Hematopoietic multipotent progenitor cell (in vitro differentiated cells): ENCODE measurements around the gene CELF4. TPM values are rescaled to one million over a fixed set of nuclear protein-coding genes. Genes with fewer than 3 reads are reported as not detected.

Source experiments
- DNase-seq, 3 donors: peaks; one replicate each; pipeline ENCODE4 v3.0.0-alpha.2; 2011 to 2015; ENCODE audit warnings: low read depth in 2 of 3, low spot score in 2 of 3
- total RNA-seq: library from RNA; depleted of rRNA; stranded (reverse); fragments of >200 nt; gene quantifications from one replicate; pipeline ENCODE4 v1.2.3, GENCODE V29; 2012

Gene CELF4
- total RNA-seq, 1 donor: not detected

DNA sequence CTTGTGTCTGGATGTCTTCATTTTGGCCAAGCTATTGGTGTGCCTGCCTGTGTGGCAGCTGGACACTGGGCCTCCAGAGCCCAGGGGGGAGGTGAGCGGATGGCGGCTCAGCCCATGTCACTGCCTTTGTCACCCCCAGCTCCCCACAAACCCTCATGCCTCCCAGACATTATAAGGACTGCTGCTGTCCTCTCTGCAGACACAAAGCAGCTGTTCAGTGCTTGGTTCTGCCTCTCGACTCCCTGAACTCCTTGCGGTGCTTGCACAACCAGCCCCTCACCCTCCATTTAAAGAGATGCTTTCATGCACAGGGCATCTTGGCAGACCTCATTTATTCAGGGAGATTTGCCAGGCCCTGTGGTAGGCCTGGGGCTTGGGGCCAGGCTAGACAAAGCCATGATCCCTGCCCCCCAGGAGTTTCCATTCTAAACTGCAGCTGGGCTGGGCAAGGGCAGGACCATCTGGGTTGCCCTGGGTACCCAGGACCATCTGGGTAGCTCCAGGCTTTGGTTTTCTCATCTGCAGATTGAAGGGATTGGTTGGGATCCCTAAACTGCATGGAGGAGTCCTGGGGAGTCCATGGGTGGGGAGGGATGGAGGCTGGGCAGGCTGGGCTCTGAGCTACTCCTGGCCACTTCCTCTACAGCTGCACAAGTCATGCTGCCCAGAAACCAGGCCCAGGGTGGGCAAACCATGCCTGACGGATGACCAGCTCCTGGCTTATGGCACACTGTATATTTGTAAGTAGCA is 168.5 kb downstream of the CELF4 start:
- no peak for DNase-seq

DNA sequence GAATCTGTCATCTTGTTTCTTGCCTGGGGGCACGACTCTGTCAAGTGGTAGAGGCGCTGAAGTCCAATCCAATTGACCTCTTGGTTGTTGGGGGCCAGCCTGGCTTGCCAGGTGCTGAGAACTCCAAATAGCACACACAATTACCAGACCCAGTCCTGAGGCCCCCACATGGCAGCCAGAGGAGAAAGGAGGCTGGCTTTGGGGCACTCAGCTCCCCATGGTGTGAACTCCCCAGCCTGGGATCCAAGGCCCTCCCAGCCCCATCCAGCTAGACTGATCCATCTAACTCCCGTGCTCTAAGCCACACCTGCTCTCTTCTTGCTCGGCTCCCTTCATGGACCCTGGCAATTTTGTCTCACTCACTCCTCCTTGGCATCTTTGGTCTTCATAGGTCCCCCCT is 170.0 kb downstream of the CELF4 start:
- DNase-seq: no peak

DNA sequence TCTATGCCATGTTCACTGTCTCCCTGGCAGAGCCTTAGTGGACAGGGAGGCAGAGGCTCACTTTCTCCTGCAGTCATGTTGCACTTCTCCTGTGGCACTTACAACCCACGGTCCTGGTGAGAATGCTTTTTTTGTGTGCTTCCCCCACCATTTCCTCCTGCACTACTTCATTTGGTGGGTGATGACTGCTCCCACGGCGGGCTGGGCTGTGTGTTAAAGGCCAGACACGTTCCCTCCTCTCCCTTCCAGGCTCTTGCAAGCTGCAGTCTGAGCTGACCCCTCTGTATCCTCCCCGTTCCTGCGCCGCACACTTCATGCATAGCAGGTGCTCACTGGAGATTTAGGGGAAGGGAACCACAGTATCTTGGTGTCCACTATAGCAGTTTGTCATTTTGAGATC is 170.5 kb downstream of the CELF4 start:
- no peak for DNase-seq

DNA sequence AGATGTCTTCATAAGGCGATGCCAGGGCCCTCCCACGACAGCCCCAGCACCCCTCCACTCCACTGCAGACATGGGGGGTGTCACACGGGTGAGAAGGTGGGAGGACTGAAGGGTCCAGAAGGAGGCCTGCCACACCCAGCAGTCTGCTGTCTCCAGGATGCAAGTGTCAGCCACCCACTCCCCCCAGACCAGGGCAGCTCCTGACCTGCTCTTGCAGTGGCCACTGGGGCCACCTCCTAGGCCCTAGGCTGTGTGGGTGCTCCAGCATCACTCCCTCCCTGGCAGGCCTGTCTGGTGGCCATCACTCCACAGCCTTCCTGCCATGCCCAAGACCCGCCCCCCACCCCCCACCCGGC is 171.0 kb downstream of the CELF4 start:
- no peak for DNase-seq

DNA sequence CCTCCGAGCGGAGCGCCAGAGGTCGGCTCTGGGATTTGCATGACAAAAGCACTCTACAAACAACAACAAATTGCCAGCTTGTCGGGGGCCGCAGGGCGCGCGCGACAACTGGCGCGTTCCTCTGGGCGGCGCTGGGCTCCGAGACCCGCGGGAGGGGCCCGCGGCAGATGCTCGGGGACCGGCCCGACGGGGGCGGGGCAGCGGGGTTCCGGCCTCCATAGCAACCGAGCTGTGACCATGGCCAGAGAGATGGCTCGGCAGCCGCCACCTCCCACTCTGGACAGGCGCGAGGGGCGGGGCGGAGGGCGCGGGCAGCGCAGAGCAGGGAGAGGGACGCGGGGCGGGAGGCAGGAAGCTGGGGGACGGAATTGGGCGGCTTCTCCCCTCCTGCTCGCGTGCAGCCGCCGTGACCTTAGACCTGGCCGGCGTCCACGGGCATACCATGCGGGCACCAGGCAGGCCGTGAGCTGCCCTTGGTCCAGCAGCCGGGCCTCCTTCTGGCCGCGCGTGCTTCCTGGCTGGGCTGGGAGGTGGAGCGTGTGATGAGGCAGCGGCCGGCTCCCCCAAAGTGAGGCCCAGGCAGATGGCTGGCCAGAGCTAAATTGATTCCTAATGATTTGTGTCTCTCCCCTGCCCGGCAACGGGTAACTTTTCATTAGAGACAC is 171.5 kb downstream of the CELF4 start:
- peak in 2 of 3 donors; percentile 16 to 18 for DNase-seq

DNA sequence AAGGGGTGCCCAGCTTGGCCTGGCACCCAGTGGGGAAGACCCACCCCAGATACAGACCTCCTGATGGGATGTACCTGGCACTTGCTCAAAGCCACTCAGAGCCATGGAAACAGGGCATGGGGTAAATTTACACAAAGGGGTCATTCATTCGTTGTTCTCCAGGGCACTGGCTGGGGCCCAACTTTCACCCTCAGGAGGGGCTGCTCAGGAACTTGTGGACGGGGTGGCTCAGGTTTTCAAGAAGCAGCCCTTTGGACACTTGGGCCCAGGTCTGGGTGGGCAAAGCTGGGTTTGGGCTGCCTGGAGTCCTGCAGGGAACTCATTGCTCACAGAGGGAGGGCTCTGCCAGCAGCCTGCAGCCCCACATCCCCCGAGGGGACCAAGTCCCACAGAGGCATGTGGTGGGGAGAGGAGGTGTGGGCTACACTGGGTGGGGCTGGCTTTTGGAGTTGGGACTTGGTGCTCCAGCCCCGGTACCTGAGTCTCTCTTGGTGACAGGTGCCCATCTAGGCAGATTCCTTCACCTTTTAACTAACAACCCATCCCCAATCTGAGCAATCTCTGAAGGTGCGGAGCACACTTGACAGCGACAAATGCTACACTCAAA is 172.3 kb downstream of the CELF4 start:
- DNase-seq: no peak

DNA sequence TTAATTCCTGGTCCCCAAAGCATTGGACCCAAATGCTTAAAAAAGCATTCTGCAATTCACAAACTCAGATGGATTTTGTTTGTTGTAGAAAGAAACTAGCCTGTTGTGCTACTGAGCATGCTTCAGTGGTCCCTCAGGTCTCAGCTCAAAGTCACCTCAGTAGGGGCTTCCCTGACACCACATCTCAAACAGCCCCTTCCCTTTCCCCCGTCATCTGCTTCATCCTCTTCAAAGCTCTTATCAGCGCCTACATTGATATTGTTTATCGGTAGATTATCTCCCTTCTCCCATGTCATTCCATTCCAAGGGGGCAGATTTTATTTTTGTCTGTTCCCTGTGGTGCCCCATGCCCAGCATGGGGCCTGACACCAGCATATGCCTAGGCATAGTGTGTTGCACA is 172.9 kb downstream of the CELF4 start:
- no peak for DNase-seq

DNA sequence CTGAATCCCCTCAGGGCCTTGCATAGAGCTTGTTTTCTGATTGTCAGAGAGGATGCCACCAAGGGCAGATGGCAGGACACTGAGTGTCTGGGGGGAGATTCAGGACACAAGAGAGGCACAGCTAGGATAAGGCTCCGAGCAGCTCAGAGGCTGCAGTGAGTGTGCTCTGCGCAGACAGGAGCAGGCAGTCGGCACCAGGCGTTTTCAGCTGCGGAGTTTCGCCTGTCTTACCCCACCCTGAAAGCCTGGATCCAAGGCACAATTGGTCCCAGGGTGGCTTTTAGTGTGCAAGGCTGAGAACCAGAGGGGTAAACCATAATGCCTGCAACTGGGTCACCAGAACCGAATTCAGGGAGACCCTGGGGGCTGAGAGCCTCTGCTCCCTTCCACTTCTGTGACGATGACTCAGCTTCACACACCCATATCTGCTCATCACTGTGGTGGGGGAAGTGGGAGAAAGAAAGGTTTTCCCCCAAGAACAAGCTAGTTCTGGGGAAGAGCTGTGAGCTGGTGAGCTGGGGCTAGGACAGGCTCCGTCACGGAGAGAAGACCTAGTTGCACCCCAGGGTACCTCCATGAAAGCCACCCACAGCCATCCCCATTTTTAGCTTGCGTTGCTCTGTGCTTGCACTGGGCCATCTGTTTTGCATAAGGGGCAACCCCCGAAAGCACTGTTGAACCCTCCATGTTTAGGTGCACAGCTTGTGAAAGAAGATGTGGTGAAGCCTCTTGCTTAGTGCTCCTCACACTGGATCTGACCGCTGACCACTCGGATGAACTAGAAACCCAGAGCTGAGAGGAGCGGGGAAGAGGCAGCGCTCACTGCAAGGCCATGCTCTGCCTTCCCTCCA is 173.7 kb downstream of the CELF4 start:
- DNase-seq: no peak

DNA sequence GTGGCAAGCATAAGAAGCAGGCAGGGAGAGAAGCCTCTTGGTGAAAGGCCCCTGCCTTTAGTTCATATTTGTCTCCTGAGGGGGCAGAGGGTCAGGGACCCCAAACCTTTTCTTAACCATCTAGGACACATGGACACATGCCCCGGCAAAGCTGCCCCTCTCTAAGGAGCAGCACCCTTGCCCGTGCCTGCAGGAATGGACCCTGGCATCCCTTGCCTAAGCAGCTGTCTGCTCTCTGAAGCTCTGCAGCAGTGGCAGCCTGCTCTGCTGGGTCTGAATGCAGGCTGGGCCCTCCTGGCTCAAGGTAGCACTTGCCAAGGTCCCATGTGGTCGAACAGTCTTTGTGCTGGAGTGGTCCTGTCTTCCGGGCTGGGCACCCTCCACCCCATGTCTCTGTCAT is 174.4 kb downstream of the CELF4 start:
- no peak for DNase-seq

DNA sequence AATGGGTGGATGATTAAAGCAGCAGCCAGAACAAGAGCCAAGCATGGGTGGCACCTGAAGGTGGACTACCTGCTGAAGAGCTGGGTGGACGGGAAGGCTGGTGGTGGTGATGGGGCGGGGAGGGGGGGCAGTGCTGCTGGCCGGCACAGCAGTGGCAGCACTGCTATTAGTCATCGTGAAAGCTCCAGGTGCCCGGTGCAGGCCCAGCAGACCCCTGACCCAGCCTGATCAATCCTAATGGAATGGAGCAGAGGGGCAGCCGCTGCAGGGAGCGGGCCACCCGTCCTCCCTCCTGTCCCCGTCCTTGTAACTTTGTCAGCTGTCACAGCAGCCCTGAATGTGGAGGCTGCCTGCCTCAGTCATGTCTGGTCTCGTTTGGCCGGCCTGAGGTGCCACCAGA is 174.9 kb downstream of the CELF4 start:
- no peak for DNase-seq

DNA sequence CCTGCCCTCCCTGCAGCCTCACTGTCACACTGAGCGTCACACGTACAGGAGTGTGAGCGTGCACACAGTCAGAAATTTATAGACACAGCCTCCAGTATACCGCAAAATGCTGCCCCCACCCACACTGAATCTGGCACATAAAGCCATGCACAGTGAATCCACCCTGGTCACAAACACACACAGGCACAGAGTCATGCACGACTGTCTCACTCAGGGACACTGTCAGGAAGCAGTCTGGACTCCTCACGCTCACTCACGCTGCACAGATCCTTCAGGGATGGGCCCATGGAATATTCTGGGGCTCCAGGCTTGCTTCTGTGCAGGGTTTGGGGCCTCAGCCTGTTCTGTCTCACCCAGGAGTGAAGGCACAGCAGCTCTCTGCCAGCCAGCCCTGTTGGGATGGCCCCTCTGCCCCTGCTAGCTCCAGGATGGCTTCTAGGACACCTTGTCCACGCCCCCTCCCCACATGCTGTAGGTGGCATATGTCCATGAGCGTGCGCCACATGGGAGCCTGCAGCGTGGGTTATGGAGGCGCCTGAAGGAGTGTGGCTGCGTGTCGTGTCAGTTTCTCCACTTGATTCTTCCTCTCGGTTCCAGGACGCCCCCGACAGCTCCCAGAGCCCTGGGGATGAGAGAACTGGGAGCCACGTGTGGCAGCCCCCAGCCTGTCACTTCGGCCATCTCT is 175.8 kb downstream of the CELF4 start:
- DNase-seq: no peak

DNA sequence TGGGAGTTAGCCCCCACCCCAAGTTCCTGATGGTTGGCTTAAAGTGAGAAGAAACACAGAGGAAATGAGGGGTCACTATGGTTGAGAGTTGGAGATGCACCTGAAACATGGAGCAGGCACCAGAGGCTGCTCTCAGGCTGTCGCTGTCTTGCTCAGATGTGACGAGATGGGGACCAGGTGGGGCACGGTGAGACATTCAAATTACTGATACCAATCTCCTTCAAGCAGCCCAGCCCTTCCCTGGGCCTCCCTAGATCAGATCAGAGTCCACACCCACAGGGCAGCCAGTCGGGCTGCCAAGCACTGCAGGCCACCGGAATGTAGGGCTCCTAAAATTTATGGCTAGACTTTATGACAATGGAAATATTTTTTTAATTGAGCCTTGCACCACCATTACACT is 176.6 kb downstream of the CELF4 start:
- DNase-seq: no peak

DNA sequence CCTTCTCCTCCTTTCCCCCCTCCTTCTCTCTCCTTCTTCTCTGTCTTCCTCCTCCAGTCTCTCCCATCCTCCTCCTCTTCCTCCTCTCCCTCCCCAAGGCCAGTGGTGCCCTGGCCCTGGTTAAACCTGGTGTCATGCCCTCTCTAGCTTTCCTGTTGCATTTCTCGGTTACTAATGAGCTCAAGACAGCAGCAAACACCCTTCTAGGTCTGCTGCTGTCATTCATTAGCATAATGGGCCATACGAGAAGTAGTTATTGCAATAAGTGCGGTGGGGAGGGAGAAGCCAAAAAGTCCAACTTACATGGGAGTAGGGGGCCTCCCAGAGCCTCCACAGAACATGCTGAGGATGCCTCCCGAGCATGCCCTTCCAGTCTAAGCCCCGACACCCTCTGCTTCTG is 177.2 kb downstream of the CELF4 start:
- no peak for DNase-seq

DNA sequence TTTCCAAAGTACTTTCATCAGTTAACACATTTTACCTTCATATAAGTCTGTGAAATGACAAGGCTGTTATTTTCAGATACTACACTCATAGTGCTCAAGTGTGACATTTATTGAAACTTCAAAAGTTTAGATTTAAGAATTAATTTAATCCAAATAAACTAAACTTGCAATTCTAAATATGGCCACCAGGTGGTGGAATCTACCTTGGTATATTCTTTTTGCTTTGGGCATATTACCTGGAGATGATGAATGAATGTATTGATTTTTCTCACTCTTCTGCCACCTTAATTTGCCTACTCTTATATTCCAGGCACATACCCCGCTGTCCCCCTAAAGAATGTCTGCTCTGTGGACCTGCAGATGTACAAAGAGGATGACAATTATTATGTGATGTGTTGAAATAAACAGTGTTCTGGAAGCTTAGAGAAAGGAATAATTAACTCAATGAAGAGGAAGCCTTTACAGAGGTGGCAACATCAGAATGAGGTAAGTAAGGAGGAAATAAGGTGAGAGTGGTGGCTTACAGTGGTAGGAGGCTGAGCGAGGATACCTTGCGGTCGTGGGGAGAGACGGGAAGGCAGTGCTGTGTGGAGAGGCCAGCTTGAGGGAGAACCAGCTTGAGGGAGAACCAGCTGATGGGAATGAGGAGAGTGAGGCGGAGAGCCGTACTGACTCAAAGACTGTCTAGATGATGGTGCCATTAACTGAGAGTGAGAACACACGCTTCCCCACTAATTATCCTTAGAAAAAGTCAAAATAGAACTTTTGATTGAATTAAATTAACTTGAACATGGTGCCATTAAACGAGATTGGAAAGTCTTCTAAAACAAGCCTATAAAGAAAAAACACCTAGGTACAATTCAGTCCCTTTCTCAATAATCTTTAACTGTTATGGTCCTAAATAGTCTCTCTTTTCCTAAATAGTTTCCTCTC is 179.5 kb downstream of the CELF4 start:
- peak; percentile 4 to 62 (median 7) for DNase-seq

DNA sequence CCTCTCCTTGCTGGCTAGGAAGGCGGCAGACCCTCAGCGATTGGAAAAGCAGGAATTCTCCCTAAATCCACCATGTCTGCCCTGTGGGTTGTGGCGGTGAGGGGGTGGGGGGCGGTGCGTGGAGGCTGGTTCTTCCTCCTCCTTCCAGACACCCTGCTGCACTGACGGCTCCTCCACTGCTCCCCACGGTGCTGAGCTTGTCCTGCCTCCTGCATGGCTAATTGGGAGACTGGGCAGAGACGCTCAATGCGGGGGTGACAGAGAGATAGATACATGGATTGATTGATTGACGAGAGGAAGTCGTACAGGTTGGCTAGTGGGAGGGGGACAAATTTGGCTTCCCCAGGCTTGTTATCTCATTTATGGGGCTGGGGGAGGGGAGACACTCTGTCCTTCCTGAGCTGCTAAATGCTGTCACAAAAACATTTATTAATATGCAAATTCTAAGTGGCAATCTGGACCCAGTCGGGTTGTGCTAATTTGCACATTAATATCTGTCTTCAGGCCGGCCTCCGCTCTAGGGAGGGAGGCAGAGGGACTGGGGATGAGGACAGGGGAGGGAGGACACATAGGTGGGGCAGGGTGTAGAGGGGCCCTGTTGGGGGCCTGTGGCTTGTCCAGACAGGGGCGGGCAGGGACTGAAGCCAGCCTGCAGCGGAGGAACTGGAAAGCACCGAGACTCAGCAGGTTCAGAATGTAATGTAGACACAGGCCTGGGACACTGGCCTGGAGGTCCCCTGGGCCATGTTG is 181.6 kb downstream of the CELF4 start:
- DNase-seq: no peak

DNA sequence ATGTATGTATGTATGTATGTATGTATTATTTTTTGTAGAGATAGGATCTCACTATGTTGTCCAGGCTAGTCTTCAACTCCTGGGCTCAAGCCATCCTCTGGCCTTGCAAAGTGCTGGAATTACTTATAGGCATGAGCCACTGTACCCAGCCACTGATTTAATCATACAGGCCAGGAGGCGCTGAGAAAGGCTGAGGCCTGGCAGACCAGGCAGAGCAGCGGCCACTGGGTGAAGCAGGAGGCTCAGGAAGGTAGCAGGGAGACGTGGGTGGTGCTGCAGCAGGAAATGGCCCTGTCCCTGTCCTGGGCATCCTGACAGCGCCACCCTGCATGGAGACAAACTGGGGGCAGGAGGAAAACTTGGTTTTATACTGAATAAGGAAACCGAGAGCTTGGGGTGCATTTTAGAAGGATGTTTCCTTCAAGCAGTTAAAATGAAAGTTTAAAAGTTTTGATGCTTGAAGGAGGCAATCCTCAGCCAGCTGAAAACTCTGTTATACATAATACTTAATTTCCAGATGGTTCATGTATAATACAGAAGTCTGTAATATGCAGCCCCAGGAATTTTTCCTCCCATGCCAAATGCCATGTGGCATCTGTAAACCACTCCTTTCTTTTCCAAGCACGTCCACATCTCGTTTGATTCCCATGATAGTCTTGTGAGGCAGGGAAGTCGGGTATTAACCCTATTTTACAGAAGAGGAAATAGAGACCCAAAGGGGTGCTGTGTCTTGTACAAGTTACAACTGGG is 182.4 kb downstream of the CELF4 start:
- no peak for DNase-seq

DNA sequence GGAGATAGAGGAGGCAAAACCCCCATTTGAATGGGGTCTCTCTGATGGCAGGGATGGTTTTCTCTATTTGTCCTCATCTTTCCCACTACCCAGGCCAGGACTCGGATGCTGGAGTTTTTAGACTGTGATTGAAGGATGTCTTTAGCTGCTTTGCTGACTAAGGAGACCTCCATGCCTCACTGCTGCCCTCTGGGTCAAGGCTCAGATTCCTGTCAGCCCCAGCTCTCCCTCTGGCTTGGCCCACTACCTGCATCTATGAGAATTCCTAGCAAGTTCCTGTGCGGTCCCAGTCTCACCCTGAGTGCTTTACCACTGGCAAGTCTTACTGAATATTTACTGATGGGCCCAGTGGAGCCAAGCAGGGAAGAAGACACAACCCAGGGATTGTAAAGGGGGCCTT is 184.0 kb downstream of the CELF4 start:
- no peak for DNase-seq

DNA sequence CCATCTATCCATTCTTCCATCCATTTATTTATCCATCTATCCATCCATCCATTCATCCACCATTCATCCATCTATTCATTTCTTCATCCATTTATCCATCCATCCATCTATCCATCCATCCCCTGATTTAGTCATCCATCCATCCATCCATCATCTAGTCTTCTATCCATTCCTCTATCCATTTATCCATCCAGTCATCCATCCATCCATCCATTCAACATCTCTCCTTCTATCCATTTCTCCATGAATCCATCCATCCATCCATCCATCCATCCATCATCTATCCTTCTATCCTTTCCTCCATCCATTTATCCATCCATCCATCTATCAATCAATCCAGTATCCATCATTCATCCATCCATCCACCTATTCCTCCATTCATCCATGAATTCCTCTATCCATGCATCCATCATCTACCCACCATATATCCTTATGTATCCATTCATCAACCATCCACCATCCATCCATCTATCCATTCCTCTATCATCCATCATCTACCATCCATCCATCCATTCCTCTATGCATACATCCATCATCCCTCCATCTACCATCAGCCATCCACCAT is 185.0 kb downstream of the CELF4 start:
- DNase-seq: no peak
